HL-60 (cell line): ENCODE data around the gene TIMP2.

Experiments
- DNase-seq, 2 experiments: peaks; one replicate each; pipeline ENCODE4 v3.0.0-alpha.2; 2010 to 2020; ENCODE audit warnings: low read depth in 1 of 2, low spot score in 1 of 2
- H3K27ac ChIP-seq: fragments of 250-450 bp; sonication (Bioruptor Pico); replicated peaks from 2 replicates; pipeline ENCODE4 v1.5.1; 2020; ENCODE audit warnings: mild to moderate bottlenecking, moderate library complexity
- H3K27me3 ChIP-seq: fragments of 250-450 bp; sonication (Bioruptor Pico); 2 replicates; pipeline ENCODE4 v1.5.1; 2021; ENCODE audit warnings: mild to moderate bottlenecking, moderate library complexity; ENCODE audit not compliant: insufficient read depth, poor library complexity, severe bottlenecking
- H3K4me3 ChIP-seq: replicated peaks from 2 replicates; pipeline ENCODE4 v1.5.1; 2011; ENCODE audit warnings: mild to moderate bottlenecking, control low read depth, low read length; ENCODE audit not compliant: insufficient read depth
- GABPA ChIP-seq: IDR thresholded peaks from 2 replicates; pipeline ENCODE4 v1.6.1; 2012; ENCODE audit warnings: low read depth
- POLR2AphosphoS5 ChIP-seq: IDR thresholded peaks from 2 replicates; pipeline ENCODE4 v1.6.1; 2012; ENCODE audit warnings: low read depth
- SPI1 ChIP-seq: IDR thresholded peaks from 2 replicates; pipeline ENCODE4 v1.6.1; 2012; ENCODE audit warnings: low read depth, mild to moderate bottlenecking, borderline replicate concordance
- TF ChIP-seq, protein P1 (sequence below): IDR thresholded peaks from 2 replicates; pipeline ENCODE4 v1.6.1; 2012; ENCODE audit warnings: low read depth; ENCODE audit not compliant: insufficient replicate concordance
- TF ChIP-seq, protein P2 (sequence below): IDR thresholded peaks from one replicate; pipeline ENCODE4 v1.5.1; 2011; ENCODE audit warnings: low read length, control low read depth, inconsistent platforms; ENCODE audit not compliant: insufficient read depth

TIMP2 gene

DNA sequence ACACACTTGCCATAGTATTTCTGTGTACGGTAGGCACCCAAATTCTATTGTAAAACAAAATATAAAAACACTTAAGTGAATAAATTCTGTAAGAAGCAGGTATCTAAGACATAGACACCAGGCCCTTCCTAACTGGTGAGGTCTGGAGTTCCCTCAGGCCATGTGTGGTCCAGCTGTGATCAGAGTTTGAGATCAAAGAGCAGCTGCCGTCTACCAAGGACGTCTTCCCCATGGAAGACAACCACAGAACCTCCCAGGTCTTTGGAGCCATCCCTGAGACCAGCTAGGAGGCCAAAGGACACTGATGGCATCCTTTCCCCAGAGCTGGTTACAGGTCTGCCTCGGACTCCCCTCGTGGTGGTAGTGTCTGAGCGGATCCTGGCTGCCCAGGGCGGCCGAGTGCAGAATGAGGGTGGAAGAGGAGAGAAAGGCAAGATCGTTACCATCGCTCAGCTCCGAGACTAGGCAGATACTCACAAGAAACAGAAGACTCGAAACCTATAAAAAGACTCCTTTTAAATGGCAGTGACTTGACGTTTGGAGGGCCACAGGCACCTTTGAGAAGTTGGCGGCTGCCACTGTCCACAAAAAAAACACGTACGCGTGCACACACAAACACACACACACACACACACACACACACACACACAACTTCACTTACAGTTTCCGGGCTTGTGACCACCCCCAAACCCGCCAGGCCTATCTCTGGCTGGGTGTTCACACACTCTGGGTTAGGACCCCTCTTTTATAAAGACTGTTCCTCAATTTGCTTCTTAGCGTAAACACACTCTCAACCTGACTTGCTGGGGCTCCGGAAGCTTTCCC lies 7.5 kb downstream of the TIMP2 start:
- H3K27me3 ChIP-seq, result no peaks in the 10 kb centered on the region
- TF ChIP-seq POLR2AphosphoS5, result no peak
- TF ChIP-seq, protein P1, sequence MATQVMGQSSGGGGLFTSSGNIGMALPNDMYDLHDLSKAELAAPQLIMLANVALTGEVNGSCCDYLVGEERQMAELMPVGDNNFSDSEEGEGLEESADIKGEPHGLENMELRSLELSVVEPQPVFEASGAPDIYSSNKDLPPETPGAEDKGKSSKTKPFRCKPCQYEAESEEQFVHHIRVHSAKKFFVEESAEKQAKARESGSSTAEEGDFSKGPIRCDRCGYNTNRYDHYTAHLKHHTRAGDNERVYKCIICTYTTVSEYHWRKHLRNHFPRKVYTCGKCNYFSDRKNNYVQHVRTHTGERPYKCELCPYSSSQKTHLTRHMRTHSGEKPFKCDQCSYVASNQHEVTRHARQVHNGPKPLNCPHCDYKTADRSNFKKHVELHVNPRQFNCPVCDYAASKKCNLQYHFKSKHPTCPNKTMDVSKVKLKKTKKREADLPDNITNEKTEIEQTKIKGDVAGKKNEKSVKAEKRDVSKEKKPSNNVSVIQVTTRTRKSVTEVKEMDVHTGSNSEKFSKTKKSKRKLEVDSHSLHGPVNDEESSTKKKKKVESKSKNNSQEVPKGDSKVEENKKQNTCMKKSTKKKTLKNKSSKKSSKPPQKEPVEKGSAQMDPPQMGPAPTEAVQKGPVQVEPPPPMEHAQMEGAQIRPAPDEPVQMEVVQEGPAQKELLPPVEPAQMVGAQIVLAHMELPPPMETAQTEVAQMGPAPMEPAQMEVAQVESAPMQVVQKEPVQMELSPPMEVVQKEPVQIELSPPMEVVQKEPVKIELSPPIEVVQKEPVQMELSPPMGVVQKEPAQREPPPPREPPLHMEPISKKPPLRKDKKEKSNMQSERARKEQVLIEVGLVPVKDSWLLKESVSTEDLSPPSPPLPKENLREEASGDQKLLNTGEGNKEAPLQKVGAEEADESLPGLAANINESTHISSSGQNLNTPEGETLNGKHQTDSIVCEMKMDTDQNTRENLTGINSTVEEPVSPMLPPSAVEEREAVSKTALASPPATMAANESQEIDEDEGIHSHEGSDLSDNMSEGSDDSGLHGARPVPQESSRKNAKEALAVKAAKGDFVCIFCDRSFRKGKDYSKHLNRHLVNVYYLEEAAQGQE, result no peak
- TF ChIP-seq GABPA, result no peak
- TF ChIP-seq, protein P2, sequence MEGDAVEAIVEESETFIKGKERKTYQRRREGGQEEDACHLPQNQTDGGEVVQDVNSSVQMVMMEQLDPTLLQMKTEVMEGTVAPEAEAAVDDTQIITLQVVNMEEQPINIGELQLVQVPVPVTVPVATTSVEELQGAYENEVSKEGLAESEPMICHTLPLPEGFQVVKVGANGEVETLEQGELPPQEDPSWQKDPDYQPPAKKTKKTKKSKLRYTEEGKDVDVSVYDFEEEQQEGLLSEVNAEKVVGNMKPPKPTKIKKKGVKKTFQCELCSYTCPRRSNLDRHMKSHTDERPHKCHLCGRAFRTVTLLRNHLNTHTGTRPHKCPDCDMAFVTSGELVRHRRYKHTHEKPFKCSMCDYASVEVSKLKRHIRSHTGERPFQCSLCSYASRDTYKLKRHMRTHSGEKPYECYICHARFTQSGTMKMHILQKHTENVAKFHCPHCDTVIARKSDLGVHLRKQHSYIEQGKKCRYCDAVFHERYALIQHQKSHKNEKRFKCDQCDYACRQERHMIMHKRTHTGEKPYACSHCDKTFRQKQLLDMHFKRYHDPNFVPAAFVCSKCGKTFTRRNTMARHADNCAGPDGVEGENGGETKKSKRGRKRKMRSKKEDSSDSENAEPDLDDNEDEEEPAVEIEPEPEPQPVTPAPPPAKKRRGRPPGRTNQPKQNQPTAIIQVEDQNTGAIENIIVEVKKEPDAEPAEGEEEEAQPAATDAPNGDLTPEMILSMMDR, result no peak
- TF ChIP-seq SPI1, result no peak
- no peak overlapping the region for H3K4me3 ChIP-seq
- DNase-seq, result no peak
- peak overlapping the region; percentile 43 for H3K27ac ChIP-seq

DNA sequence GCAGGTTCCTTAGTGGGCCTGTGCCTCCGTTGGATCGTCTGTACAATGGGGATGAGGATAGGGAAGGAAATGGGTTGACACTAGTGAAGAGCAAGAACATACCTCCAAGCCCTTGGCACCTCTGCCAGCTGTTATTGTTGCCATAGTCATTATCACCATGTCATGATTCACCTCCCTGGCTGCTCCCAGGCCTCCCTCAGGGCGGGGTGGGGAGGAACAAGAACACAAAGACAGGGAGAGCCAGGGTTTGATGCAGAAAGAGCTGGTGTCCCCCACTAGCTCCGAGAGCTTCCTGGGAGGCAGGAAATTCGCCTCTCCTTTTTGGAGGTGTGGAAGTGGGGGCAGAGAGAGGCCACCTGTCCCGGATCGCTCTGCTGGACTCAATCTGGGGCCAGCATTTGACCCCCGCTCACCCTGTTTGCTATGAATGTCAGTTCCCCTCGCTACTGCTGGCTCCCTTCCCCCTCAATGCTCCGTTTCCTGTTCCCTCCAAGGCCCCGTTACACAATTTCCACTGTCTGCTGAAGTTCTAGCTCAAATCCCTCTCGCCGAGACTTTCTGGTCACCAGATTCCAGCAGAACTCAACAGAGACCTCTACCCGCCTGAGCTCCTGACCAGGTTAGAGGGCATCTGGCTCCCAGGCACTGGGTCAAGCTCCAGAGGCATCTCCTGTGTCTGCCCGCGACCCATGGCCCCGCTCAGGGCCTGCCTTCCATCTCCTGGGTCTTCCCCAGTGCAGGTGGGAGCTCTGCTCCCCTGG lies 9.1 kb downstream of the TIMP2 start:
- H3K27ac ChIP-seq, result peak overlapping the region; percentile 96
- TF ChIP-seq, protein P2, result no peak
- TF ChIP-seq SPI1 (peak; percentile 83), POLR2AphosphoS5 (peak; percentile 85), GABPA (peak; percentile 48)
- TF ChIP-seq, protein P1, result peak; percentile 67
- no peaks in the 10 kb centered on the region for H3K27me3 ChIP-seq
- peak; percentile 92 to 93 for DNase-seq
- H3K4me3 ChIP-seq, result peak overlapping the region; percentile 31

DNA sequence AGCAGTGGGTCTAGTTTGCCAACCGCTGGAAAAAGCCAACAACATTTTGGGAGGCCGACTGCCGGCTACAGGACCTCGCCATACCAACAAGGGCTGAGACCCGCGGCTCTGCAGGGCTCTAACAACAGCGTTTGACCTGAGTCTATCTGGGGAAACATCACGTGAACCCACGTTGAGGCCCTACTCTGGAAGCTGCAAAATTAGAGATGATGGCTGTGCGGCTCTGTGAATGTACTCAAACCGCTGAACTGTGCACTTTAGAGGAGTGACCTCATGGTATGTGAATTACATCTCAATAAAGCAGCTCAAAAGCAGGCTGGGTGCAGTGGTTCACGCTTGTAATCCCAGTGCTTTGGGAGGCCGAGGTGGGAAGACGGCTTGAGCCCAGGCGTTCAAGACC lies 12.1 kb downstream of the TIMP2 start:
- peak overlapping the region; percentile 41 for H3K27ac ChIP-seq
- TF ChIP-seq POLR2AphosphoS5 (no peak), SPI1 (no peak), GABPA (no peak)
- TF ChIP-seq, protein P1, result no peak
- TF ChIP-seq, protein P2, result no peak
- H3K27me3 ChIP-seq, result no peaks in the 10 kb centered on the region
- no peak for DNase-seq
- no peak overlapping the region for H3K4me3 ChIP-seq
